GM18907 (cell line): ENCODE results near the gene OR13C9.
"Not testable (repeated sequence)": the region's sequence is repeated elsewhere in the genome, so short reads cannot be mapped to it uniquely, and the experiment has no call there.

Experiments
- ATAC-seq: cut with Tn5 transposase; IDR thresholded peaks from one replicate; pipeline ENCODE4 v1.9.1; 2021; ENCODE audit warnings: mild to moderate bottlenecking, moderate library complexity; ENCODE audit not compliant: unreplicated experiment

The OR13C9 gene

GRCh38 chr9:104618104-104618503 lies at the start of gene OR13C9:
Gene OR13C9, minus strand, starts transcription at chr9:104618204. Its CDS starts 0 bp downstream, at chr9:104618204.
- no peak for ATAC-seq

- ATAC-seq: peak; percentile 68
These were observed 40.6 kb upstream of the OR13C9 start for GRCh38 chr9:104658496-104659195.

- ATAC-seq: no peak
These were observed 17.5 kb upstream of the OR13C9 start for GRCh38 chr9:104635456-104635855.

- no peak for ATAC-seq
These were observed 16.0 kb upstream of the OR13C9 start for GRCh38 chr9:104633976-104634520.

GRCh38 chr9:104625964-104626363 lies 8.0 kb upstream of the OR13C9 start:
- ATAC-seq: not testable (repeated sequence)

- no peak for ATAC-seq
These were observed 586 bp downstream of the OR13C9 start for GRCh38 chr9:104617418-104617817.

GRCh38 chr9:104611213-104611612 lies 6.8 kb downstream of the OR13C9 start:
- ATAC-seq: no peak

- ATAC-seq: no peak
These were observed 9.7 kb downstream of the OR13C9 start for GRCh38 chr9:104608336-104608735.

GRCh38 chr9:104606152-104606551 lies 11.9 kb downstream of the OR13C9 start:
- ATAC-seq: no peak

- ATAC-seq: not testable (repeated sequence)
These were observed 12.5 kb downstream of the OR13C9 start, which contains the start of gene OR13C2 for GRCh38 chr9:104605527-104605926. Gene OR13C2, minus strand, starts transcription at chr9:104605627. Its CDS starts 0 bp downstream, at chr9:104605627.

- ATAC-seq: peak; percentile 60
These were observed 13.2 kb downstream of the OR13C9 start for GRCh38 chr9:104604801-104605200.

- ATAC-seq: not testable (repeated sequence)
These were observed 18.7 kb downstream of the OR13C9 start, which contains the start of gene OR13C5 for GRCh38 chr9:104599313-104599712. Gene OR13C5, minus strand, starts transcription at chr9:104599413. Its CDS starts 0 bp downstream, at chr9:104599413.

GRCh38 chr9:104598749-104599148 lies 19.3 kb downstream of the OR13C9 start:
- ATAC-seq: not testable (repeated sequence)

GRCh38 chr9:104589626-104590025 lies 28.4 kb downstream of the OR13C9 start:
- ATAC-seq: no peak

GRCh38 chr9:104586496-104587180 lies 31.4 kb downstream of the OR13C9 start:
- ATAC-seq: no peak

- ATAC-seq: no peak
These were observed 37.4 kb downstream of the OR13C9 start for GRCh38 chr9:104580562-104580961.

GRCh38 chr9:104577263-104577662 lies 40.7 kb downstream of the OR13C9 start:
- ATAC-seq: no peak

GRCh38 chr9:104575456-104575855 lies 42.5 kb downstream of the OR13C9 start:
- ATAC-seq: no peak

- ATAC-seq: no peak
These were observed 45.4 kb downstream of the OR13C9 start for GRCh38 chr9:104572612-104573011.

- ATAC-seq: no peak
These were observed 49.1 kb downstream of the OR13C9 start, which contains the start of gene OR13C8 for GRCh38 chr9:104568868-104569267. Gene OR13C8, plus strand, starts transcription at chr9:104569168. Its CDS starts 0 bp downstream, at chr9:104569168.
